ENCODE measurements around the gene MC3R. TPM values are rescaled to one million over a fixed set of nuclear protein-coding genes. Genes with fewer than 3 reads are reported as not detected.

The MC3R gene
- total RNA-seq = not detected

DNA sequence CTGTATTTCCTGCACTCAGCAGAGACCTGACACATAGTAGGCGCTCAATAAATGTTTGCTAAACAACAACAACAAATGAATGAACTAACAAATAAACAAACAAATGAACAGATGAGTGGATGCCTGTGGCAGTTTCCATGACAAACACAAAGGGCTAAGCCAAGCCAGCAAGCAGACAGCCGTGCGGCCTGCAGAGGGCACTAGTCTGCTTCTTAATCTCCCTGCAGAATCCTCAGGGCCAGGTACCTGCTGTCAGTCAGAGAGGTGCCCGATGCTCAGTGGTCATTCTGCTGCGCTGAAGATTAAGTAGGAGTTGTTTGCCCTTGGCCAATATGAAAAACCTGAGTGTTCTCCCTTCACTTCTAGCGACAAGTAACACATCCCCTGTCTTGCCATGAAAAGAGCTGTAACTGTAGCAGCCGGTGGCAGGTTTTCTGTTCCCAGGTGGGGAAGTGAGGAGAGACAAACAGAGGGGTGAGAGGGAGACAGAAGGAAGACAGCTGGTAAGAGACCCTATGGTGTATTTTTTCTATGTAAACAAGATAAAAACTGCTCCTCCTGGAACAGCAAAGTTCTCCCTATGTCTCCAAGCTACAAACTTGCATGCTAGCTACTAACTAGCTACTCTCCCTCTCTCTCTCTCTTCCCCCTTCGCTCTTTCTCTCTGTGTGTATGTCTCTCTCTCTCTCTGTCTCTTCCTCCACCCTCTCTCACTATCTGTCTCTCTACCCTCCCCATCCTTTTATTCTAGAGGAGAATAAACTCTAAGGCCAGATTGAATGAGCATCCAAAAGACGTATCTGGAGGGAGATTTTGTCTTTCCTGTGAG is at the start of gene MC3R:
Gene MC3R (plus strand): TSS at position 779 of the 829 bp plus-strand sequence. CDS start 112 bp downstream, outside the sequence.

Small RNA genes lying within 50 kb of the gene (small RNA-seq; reads per million reads assigned to genes)
- gene RNA5SP487 (ENCODE audit: low replicate concordance) = not detected

Other genes with a start within 250 kb of the MC3R start
- 3.2 TPM for gene CBLN4, start 243.2 kb upstream of the MC3R start, total RNA-seq
- gene FAM210B, start 110.2 kb downstream of the MC3R start, total RNA-seq = 39.1 TPM
- 9.2 TPM for gene AURKA, start 143.5 kb downstream of the MC3R start, total RNA-seq
- gene CSTF1, start 143.9 kb downstream of the MC3R start, total RNA-seq = 50.3 TPM
- gene CASS4, start 163.5 kb downstream of the MC3R start, total RNA-seq = 4.1 TPM
- gene RTF2, start 219.9 kb downstream of the MC3R start, total RNA-seq = 57.2 TPM